Osteocyte (in vitro differentiated cells): ENCODE results near the gene RRAD. TPM values are rescaled to one million over a fixed set of nuclear protein-coding genes. Genes with fewer than 3 reads are reported as not detected.

Experiments
- DNase-seq: peaks from one replicate; pipeline ENCODE4 v3.0.0; 2021; ENCODE audit warnings: mixed read lengths; ENCODE audit not compliant: unreplicated experiment; ENCODE audit errors: extremely low spot score
- H3K27ac Mint-ChIP-seq: one replicate; pipeline ENCODE4 v1.8.0; 2021; ENCODE audit warnings: mild to moderate bottlenecking, mixed read lengths; ENCODE audit not compliant: unreplicated experiment
- H3K27me3 Mint-ChIP-seq: one replicate; pipeline ENCODE4 v1.8.0; 2021; ENCODE audit warnings: mixed read lengths; ENCODE audit not compliant: unreplicated experiment
- H3K36me3 Mint-ChIP-seq: one replicate; pipeline ENCODE4 v1.8.0; 2021; ENCODE audit warnings: mixed read lengths; ENCODE audit not compliant: unreplicated experiment
- H3K4me1 Mint-ChIP-seq: one replicate; pipeline ENCODE4 v1.8.0; 2021; ENCODE audit warnings: mixed read lengths; ENCODE audit not compliant: unreplicated experiment
- H3K4me3 Mint-ChIP-seq: one replicate; pipeline ENCODE4 v1.8.0; 2021; ENCODE audit warnings: mild to moderate bottlenecking, moderate library complexity, mixed read lengths; ENCODE audit not compliant: unreplicated experiment
- H3K9me3 Mint-ChIP-seq: one replicate; pipeline ENCODE4 v1.8.0; 2021; ENCODE audit warnings: mixed read lengths; ENCODE audit not compliant: unreplicated experiment
- total RNA-seq: library from RNA; stranded (reverse); gene quantifications from 2 replicates; pipeline ENCODE4 v1.2.1, GENCODE V29; 2021
- TF ChIP-seq, protein P1 (sequence below): fragments of 200-600 bp; sonication (generic); IDR thresholded peaks from 2 replicates; pipeline ENCODE4 v1.5.0; 2021; ENCODE audit warnings: antibody characterized with exemption, mild to moderate bottlenecking, moderate library complexity

The RRAD gene
- total RNA-seq, 1 donor from 2014 or later: 0.89 TPM

DNA sequence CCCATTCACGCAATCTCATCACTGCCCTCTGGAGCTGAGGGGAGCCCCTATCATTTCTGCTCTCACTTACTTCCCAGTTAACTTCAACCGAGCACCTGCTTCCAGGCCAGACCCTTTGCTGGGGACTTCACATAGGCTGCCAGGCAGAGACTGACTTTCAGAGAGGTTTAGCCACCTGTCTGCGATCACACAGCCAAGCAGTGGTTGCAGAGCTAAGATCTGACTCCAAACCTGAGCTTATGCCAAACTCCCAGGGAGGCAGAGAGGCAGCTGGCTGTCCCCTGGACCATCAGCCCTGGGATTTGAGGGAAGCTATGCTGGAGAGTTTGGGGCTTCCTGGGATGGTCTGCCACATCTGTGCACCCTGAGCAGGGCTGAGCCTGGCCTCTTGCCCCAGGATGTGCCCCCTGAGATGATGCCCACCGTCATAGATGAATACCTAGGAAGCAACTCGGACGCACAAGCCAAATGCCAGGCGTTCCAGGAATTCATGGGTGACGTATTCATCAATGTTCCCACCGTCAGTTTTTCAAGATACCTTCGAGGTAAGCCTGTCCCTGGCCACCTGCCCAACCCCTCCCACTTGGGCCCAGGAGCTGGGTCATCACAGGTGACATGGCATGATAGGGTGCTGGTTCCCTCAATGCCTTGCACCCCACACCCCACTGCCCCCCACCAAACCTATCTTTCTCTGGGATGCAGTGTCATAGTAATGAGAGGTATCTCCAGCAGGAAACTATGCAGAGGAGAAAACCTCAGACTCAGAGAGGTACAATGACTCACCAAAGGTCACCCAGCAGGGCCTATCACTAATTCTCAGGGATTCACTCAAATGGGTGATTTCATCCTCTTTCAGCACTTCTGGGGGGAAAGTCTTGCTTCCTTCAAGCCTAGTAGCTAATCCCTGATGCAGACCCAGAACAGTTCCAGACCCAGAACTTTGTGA is 45.7 kb upstream of the RRAD start:
- no peak for DNase-seq
- no peaks in the 10 kb centered on the region for H3K4me1 Mint-ChIP-seq
- no peaks in the 10 kb centered on the region for H3K36me3 Mint-ChIP-seq
- no peak overlapping the region for H3K27ac Mint-ChIP-seq
- TF ChIP-seq, protein P1, sequence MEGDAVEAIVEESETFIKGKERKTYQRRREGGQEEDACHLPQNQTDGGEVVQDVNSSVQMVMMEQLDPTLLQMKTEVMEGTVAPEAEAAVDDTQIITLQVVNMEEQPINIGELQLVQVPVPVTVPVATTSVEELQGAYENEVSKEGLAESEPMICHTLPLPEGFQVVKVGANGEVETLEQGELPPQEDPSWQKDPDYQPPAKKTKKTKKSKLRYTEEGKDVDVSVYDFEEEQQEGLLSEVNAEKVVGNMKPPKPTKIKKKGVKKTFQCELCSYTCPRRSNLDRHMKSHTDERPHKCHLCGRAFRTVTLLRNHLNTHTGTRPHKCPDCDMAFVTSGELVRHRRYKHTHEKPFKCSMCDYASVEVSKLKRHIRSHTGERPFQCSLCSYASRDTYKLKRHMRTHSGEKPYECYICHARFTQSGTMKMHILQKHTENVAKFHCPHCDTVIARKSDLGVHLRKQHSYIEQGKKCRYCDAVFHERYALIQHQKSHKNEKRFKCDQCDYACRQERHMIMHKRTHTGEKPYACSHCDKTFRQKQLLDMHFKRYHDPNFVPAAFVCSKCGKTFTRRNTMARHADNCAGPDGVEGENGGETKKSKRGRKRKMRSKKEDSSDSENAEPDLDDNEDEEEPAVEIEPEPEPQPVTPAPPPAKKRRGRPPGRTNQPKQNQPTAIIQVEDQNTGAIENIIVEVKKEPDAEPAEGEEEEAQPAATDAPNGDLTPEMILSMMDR: no peak
- H3K4me3 Mint-ChIP-seq: no peak overlapping the region
- no peaks in the 10 kb centered on the region for H3K9me3 Mint-ChIP-seq
- H3K27me3 Mint-ChIP-seq: peaks cover 21% of the 10 kb centered on the region

DNA sequence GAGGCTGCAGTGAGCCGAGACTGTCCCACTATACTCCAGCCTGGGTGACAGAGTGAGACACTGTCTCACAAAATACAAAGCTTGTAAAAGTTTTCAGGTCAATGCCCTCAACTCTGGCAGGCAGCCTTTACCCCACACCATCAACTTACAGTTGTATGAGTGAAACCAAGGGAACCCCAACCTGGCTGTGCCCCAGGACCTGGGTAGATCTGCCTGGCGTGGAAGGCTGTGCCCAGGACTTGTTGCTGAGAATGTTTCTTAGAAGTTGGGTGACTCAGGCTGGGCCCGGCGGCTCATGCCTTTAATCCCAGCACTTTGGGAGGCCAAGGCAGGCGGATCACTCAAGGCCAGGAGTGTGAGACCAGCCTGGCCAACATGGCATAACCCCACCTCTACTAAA is 43.5 kb upstream of the RRAD start:
- TF ChIP-seq, protein P1: no peak
- Mint-ChIP-seq H3K36me3 (no peaks in the 10 kb centered on the region), H3K4me3 (no peak overlapping the region), H3K27me3 (peaks cover 32% of the 10 kb centered on the region), H3K27ac (no peak overlapping the region), H3K9me3 (no peaks in the 10 kb centered on the region), H3K4me1 (no peaks in the 10 kb centered on the region)
- no peak for DNase-seq

DNA sequence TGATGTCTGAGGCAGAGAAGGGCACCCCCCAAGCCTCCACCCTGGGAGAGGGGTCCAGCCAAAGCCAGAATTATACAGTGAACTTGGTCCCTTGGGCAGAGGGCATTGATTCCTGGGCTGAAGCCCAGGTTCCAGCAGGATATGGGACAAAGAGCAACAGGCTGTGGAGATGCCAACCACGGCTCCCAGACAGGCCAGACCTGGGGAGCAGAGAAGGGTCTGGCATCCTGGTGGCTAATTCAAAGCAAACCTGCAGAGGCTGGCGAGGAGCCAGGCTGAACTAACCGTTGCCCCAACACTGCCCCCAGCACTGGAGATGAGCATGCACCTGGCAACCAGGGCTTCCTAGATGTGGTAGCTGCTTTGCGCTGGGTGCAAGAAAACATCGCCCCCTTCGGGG is 38.7 kb upstream of the RRAD start:
- Mint-ChIP-seq H3K27ac (no peak overlapping the region), H3K27me3 (peaks cover 27% of the 10 kb centered on the region), H3K4me1 (no peaks in the 10 kb centered on the region), H3K36me3 (no peaks in the 10 kb centered on the region), H3K4me3 (no peak overlapping the region), H3K9me3 (no peaks in the 10 kb centered on the region)
- no peak for DNase-seq
- TF ChIP-seq, protein P1: no peak

DNA sequence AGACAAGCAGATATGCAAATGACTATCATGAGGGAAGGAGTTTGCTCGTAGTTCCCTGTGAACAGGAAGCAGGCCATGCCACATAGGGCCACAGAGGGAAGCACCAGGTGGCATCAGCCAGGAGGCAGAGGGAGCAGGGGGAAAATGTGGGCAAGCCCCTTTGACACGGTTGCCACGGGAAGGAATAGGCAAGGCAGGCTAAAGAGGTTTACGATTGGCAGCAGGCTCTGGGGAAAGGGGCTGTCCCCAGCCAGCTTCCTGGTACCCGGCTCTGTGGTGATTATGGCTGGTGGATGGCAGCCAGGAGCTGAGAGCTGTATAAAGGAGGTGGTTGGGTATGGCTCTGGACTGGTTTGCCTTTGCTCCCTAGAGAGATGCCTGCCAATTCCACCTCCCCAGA is 36.6 kb upstream of the RRAD start:
- no peak overlapping the region for H3K4me3 Mint-ChIP-seq
- H3K36me3 Mint-ChIP-seq: no peaks in the 10 kb centered on the region
- TF ChIP-seq, protein P1: no peak
- H3K9me3 Mint-ChIP-seq: no peaks in the 10 kb centered on the region
- H3K4me1 Mint-ChIP-seq: no peaks in the 10 kb centered on the region
- no peak for DNase-seq
- no peak overlapping the region for H3K27ac Mint-ChIP-seq
- H3K27me3 Mint-ChIP-seq: peaks cover 38% of the 10 kb centered on the region

DNA sequence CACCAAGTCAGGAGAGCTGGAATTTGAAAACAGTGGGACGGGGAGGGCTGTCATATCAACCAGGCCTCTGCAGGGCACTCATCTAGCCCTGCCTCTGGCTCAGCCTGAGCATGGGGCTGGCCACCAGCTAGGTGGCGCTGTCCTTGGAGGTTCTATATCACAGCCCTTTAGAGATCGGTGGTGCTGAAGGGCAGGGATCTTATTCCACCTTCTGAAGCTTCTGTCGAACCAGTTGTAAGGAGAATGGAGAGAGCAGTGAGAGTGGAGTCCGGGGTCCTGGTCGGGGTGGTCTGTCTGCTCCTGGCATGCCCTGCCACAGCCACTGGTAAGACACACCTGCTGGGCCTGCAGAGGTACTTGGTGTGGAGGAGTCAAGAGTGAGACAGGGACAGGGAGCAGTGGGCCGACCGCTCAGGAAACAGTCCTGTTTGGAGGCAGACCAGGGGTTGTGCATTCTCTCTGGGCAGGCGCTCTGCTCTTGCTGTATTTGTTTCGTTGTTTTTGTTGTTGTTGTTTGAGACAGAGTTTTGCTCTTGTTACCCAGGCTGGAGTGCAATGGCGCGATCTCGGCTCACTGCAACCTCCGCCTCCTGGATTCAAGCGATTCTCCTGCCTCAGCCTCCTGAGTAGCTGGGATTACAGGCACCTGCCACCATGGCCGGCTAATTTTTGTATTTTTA is 35.9 kb upstream of the RRAD start, which contains the start of gene CES3:
Gene CES3, plus strand, starts transcription at position 202 of the 680 bp plus-strand sequence. Its CDS starts 42 bp downstream, at position 244.
- no peaks in the 10 kb centered on the region for H3K9me3 Mint-ChIP-seq
- H3K27ac Mint-ChIP-seq: no peak within 1 kb of the TSS
- no peak within 1 kb of the TSS for H3K4me3 Mint-ChIP-seq
- DNase-seq: no peak
- H3K27me3 Mint-ChIP-seq: peaks cover 32% of the 10 kb centered on the region
- H3K4me1 Mint-ChIP-seq: no peaks in the 10 kb centered on the region
- TF ChIP-seq, protein P1: peak; percentile 72
- no peaks in the 10 kb centered on the region for H3K36me3 Mint-ChIP-seq
